Measurements from ENCODE around the gene SRSF12.

The SRSF12 gene

GRCh38 chr6:89146718-89147700, 29.1 kb upstream of the SRSF12 start:
- TF ChIP-seq CTCF (IDR thresholded peaks at IDR 0.05; ENCODE audit: low read depth, low read length, missing control alignments), result no peak
- H3K4me3 ChIP-seq (ENCODE audit: low read depth, low read length), result peak overlapping the region; percentile 70
- DNase-seq (ENCODE audit: low read depth), result no peak
- in situ Hi-C loops (cut with HindIII; ENCODE audit: low sequenced_read_pairs), result no loop called here

- in situ Hi-C loops (cut with HindIII; ENCODE audit: low sequenced_read_pairs), result no loop called here
- no peak for TF ChIP-seq CTCF (IDR thresholded peaks at IDR 0.05; ENCODE audit: low read depth, low read length, missing control alignments)
- no peak for DNase-seq (ENCODE audit: low read depth)
- H3K4me3 ChIP-seq (ENCODE audit: low read depth, low read length), result peak within 1 kb of the TSS; percentile 70
Observed at GRCh38 chr6:89145956-89146717, 28.3 kb upstream of the SRSF12 start, which contains the start of gene PM20D2. Gene PM20D2 (plus strand): TSS chr6:89146055. CDS start chr6:89146145, 90 bp downstream.

GRCh38 chr6:89145091-89145955, 27.5 kb upstream of the SRSF12 start:
- in situ Hi-C loops (cut with HindIII; ENCODE audit: low sequenced_read_pairs), result no loop called here
- no peak for TF ChIP-seq CTCF (IDR thresholded peaks at IDR 0.05; ENCODE audit: low read depth, low read length, missing control alignments)
- peak overlapping the region; percentile 70 for H3K4me3 ChIP-seq (ENCODE audit: low read depth, low read length)
- DNase-seq (ENCODE audit: low read depth), result no peak

GRCh38 chr6:89144354-89144906, 26.6 kb upstream of the SRSF12 start:
- no peak for TF ChIP-seq CTCF (IDR thresholded peaks at IDR 0.05; ENCODE audit: low read depth, low read length, missing control alignments)
- DNase-seq (ENCODE audit: low read depth), result no peak
- in situ Hi-C loops (cut with HindIII; ENCODE audit: low sequenced_read_pairs), result no loop called here
- no peak overlapping the region for H3K4me3 ChIP-seq (ENCODE audit: low read depth, low read length)

- DNase-seq (ENCODE audit: low read depth), result no peak
- in situ Hi-C loops (cut with HindIII; ENCODE audit: low sequenced_read_pairs), result no loop called here
- TF ChIP-seq CTCF (IDR thresholded peaks at IDR 0.05; ENCODE audit: low read depth, low read length, missing control alignments), result no peak
- H3K4me3 ChIP-seq (ENCODE audit: low read depth, low read length), result no peak overlapping the region
Observed at GRCh38 chr6:89140347-89141156, 22.7 kb upstream of the SRSF12 start.

Data from astrocyte of the cerebellum (primary cell).